ENCODE results near the gene MUS81. TPM values are rescaled to one million over a fixed set of nuclear protein-coding genes. Genes with fewer than 3 reads are reported as not detected.

Gene MUS81
- total and polyA plus RNA-seq, 11 donors = 24.6 to 56.1 (median 35.9) TPM

DNA sequence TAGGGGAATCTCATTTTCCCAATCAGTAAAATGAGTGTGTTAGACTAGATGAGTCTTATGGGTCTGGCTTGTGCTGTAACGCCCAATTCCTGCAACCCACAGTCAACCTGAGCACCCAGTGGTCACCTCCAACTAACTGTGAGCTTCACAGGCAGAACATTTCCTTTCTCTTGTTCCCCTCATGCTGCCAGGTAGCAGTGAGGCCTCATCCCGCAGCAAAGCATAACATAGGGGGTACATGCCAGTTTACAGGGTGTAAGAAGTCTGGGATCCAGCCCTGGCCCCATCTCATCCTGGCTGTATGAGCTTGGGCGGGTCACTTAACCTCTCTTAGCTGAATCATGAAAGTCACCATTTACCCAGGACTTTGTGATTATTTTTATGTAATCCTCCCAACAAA, 8.7 kb downstream of the MUS81 start:
- intact Hi-C loops (cut with DNase I) = loop anchor here in 1 of 10 donors (10.0 kb wide), 1 partner anchor 476 kb away; the partner anchor contains the start of genes B4GAT1 and BRMS1
- H3K4me3 ChIP-seq = no peak overlapping the region
- DNase-seq (peak in 1 of 5 donors; percentile 33), ATAC-seq (no peak)
- H3K36me3 ChIP-seq = peaks cover 0 to 68% (median 59%) of the 10 kb centered on the region in 9 donors
- TF ChIP-seq POLR2A (IDR thresholded peaks at IDR 0.05) = no peak
- TF ChIP-seq, protein P1, sequence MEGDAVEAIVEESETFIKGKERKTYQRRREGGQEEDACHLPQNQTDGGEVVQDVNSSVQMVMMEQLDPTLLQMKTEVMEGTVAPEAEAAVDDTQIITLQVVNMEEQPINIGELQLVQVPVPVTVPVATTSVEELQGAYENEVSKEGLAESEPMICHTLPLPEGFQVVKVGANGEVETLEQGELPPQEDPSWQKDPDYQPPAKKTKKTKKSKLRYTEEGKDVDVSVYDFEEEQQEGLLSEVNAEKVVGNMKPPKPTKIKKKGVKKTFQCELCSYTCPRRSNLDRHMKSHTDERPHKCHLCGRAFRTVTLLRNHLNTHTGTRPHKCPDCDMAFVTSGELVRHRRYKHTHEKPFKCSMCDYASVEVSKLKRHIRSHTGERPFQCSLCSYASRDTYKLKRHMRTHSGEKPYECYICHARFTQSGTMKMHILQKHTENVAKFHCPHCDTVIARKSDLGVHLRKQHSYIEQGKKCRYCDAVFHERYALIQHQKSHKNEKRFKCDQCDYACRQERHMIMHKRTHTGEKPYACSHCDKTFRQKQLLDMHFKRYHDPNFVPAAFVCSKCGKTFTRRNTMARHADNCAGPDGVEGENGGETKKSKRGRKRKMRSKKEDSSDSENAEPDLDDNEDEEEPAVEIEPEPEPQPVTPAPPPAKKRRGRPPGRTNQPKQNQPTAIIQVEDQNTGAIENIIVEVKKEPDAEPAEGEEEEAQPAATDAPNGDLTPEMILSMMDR (IDR thresholded peaks at IDR 0.05) = no peak
- peaks cover 3 to 40% (median 20%) of the 10 kb centered on the region in 12 donors for H3K4me1 ChIP-seq
- no peaks in the 10 kb centered on the region for H3K9me3 ChIP-seq
- 90 to 97% (median 93%) methylated on average over 3 of the region's 3 CpGs for WGBS, 4 donors
- peak overlapping the region in 1 of 12 donors; percentile 22 for H3K27ac ChIP-seq
- no peaks in the 10 kb centered on the region for H3K27me3 ChIP-seq

DNA sequence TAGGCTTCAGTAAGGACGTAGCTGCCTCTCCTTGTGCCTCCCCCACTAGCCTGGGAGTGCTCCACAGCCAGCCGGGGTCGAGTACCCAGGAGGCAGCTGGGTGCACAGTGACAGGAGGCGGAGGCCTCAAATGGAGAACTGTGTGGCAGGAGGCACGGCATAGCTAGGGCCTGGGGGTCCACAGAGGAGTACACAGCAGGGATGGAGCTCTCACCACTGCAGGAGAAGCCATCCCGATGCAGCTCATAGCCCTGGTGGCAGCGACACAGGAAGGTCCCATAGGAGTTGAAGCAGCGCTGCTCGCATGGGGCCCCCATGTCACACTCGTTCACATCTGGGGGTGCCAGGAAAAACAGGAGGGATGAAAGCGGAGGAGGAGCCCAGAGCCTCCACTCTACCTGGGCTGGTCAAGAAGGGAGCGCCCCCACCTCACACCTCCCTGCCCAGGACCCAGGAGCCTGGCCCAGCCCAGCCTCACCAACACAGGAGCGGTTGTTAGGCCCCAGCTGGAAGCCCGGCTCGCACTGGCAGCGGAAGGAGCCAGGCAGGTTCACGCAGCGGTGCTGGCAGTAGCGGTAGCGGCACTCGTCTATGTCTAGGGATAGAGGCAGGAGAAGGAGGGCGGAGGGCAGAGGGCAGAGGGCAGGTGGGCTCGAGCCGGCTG, 9.5 kb downstream of the MUS81 start:
- no peaks in the 10 kb centered on the region for H3K9me3 ChIP-seq
- TF ChIP-seq POLR2A (IDR thresholded peaks at IDR 0.05) = no peak
- TF ChIP-seq, protein P1 (IDR thresholded peaks at IDR 0.05) = no peak
- DNase-seq = peak in 1 of 5 donors; percentile 49
- no peak overlapping the region for H3K4me3 ChIP-seq
- 77 to 86% (median 83%) methylated on average over 20 to 24 of the region's 24 CpGs for WGBS, 4 donors
- no peaks in the 10 kb centered on the region for H3K27me3 ChIP-seq
- no peak for ATAC-seq
- peaks cover 3 to 45% (median 22%) of the 10 kb centered on the region in 12 donors for H3K4me1 ChIP-seq
- intact Hi-C loops (cut with DNase I) = loop anchor here in 1 of 10 donors (10.0 kb wide), 1 partner anchor 475 kb away; the partner anchor contains the start of genes B4GAT1 and BRMS1
- peaks cover 0 to 59% (median 50%) of the 10 kb centered on the region in 9 donors for H3K36me3 ChIP-seq
- H3K27ac ChIP-seq = peak overlapping the region in 5 of 12 donors; percentile 34 to 98 (median 94)

DNA sequence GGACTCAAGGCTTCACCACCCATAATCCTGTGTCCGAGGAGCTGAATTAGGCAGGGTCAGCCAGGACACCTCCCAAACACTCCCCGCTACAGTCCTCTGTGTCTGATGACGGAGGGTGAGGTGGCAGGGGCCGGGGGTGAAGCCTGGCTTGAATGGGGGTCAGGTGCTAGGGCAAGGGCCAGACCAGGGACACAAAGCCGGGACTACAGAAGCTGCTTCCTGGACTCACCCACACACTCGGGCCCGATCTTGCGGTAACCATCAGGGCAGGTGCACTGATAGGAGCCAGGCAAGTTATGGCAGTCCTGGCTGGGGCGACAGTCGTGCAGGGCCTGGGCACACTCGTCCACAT, 10.1 kb downstream of the MUS81 start:
- Histone ChIP-seq H3K4me3 (peak overlapping the region in 2 of 12 donors; percentile 28 to 81), H3K36me3 (peaks cover 0 to 54% (median 45%) of the 10 kb centered on the region in 9 donors)
- WGBS, 4 donors = 65 to 83% (median 70%) methylated on average over 5 to 11 of the region's 11 CpGs

More for the DNA sequence above, 10.1 kb downstream of the MUS81 start:
- Histone ChIP-seq H3K27me3 (no peaks in the 10 kb centered on the region), H3K27ac (peak overlapping the region in 8 of 12 donors; percentile 75 to 99 (median 96)), H3K4me1 (peaks cover 3 to 45% (median 22%) of the 10 kb centered on the region in 12 donors), H3K9me3 (no peaks in the 10 kb centered on the region)
- ATAC-seq (no peak), DNase-seq (peak in 2 of 5 donors; percentile 32 to 35)
- intact Hi-C loops (cut with DNase I) = no loop called here
- TF ChIP-seq, protein P1 (IDR thresholded peaks at IDR 0.05) = no peak
- TF ChIP-seq POLR2A (IDR thresholded peaks at IDR 0.05) = no peak

Data from heart left ventricle (tissue), 16 donors.